A549 (cell line): ENCODE data around the gene AFF3. TPM values are rescaled to one million over a fixed set of nuclear protein-coding genes. Genes with fewer than 3 reads are reported as not detected.

Source experiments
- ATAC-seq, 2 experiments: fragments of 200-7000 bp in 1 of 2; fragments of >200 bp in 1 of 2; cut with Nextera tagmentation in 1 of 2; cut with Tn5 transposase in 1 of 2; 3 replicates each; pipeline versions ENCODE4 v1.8.0 to v1.9.1; 2018 to 2020; ENCODE audit warnings: mild to moderate bottlenecking in 1 of 2, moderate library complexity in 1 of 2
- CTCF ChIA-PET: fragments of 300-600 bp; sonication (Branson Sonifier 250); formaldehyde crosslinking; extraction: SDS; loops from one replicate; lab custom pipeline; 2021; ENCODE audit warnings: antibody characterized with exemption, inconsistent platforms; lab: Yijun Ruan, JAX
- POLR2A ChIA-PET: fragments of 350-600 bp; formaldehyde crosslinking; extraction: SDS; loops from one replicate; lab custom pipeline; 2021; ENCODE audit warnings: antibody characterized with exemption, inconsistent platforms; lab: Yijun Ruan, JAX
- DNase-seq, 2 experiments: peaks; one replicate each; pipeline versions ENCODE4 v3.0.0 to v3.0.0-alpha.2; 2011 to 2016; ENCODE audit warnings: low read depth in 1 of 2, low spot score in 1 of 2
- FAIRE-seq: peaks from 2 replicates; lab custom pipeline; 2011; peaks lifted over from hg19 to GRCh38; lab: Jason Lieb, UNC
- H3K27ac ChIP-seq, 2 experiments: fragments of >200 bp; sonication (Bioruptor Twin); formaldehyde crosslinking; 3 replicates each; pipeline ENCODE4 v1.5.1; 2016 to 2017
- H3K4me1 ChIP-seq: fragments of >200 bp; sonication (Bioruptor Twin); formaldehyde crosslinking; 3 replicates; pipeline ENCODE4 v1.6.1; 2016
- H3K4me2 ChIP-seq: fragments of >200 bp; sonication (Bioruptor Twin); formaldehyde crosslinking; 3 replicates; pipeline ENCODE4 v1.6.1; 2016
- H3K4me3 ChIP-seq: fragments of >200 bp; sonication (Bioruptor Twin); formaldehyde crosslinking; 3 replicates; pipeline ENCODE4 v1.5.1; 2016
- H3K9me3 ChIP-seq: fragments of >200 bp; sonication (Bioruptor Twin); formaldehyde crosslinking; 3 replicates; pipeline ENCODE4 v1.6.1; 2016
- BHLHE40 ChIP-seq: IDR thresholded peaks from 2 replicates; pipeline ENCODE4 v1.6.1; 2012; ENCODE audit warnings: low read depth, low read length, inconsistent platforms
- CBX2 ChIP-seq: fragments of 200-600 bp; sonication (generic); IDR thresholded peaks from 2 replicates; pipeline ENCODE4 v1.6.1; 2016; ENCODE audit warnings: low read depth, mild to moderate bottlenecking, borderline replicate concordance
- CBX8 ChIP-seq: fragments of 200-600 bp; sonication (generic); IDR thresholded peaks from 2 replicates; pipeline ENCODE4 v1.6.1; 2016
- CHD2 ChIP-seq: fragments of 150-350 bp; IDR thresholded peaks from 2 replicates; pipeline ENCODE4 v1.6.1; 2014; ENCODE audit warnings: low read length; ENCODE audit not compliant: partially characterized antibody
- CTCF ChIP-seq: fragments of >200 bp; sonication (Bioruptor Twin); formaldehyde crosslinking; IDR thresholded peaks from 3 replicates; pipeline ENCODE4 v1.5.1; 2016
- FOSL2 ChIP-seq, 2 experiments: fragments of 450-650 bp in 1 of 2; fragments of >200 bp in 1 of 2; sonication (Bioruptor Twin) in 1 of 2; formaldehyde crosslinking; IDR thresholded peaks; 2 replicates each; pipeline versions ENCODE4 v1.5.0 to v1.6.1; 2016 to 2020; ENCODE audit warnings: mild to moderate bottlenecking in 1 of 2, moderate library complexity in 1 of 2
- FOXS1 ChIP-seq: fragments of 250-450 bp; sonication (Bioruptor Pico); IDR thresholded peaks from 2 replicates; pipeline ENCODE4 v1.5.0; 2020; ENCODE audit warnings: mild to moderate bottlenecking, moderate library complexity
- GATA3 ChIP-seq: IDR thresholded peaks from 2 replicates; pipeline ENCODE4 v1.6.1; 2012; ENCODE audit warnings: borderline replicate concordance
- HES2 ChIP-seq: fragments of >200 bp; sonication (Bioruptor Twin); formaldehyde crosslinking; IDR thresholded peaks from 2 replicates; pipeline ENCODE4 v1.6.1; 2016
- HEYL ChIP-seq: fragments of 250-450 bp; sonication (Bioruptor Pico); IDR thresholded peaks from 2 replicates; pipeline ENCODE4 v1.8.0; 2021; ENCODE audit warnings: mild to moderate bottlenecking, moderate library complexity
- JUN ChIP-seq, 2 experiments: fragments of >200 bp; sonication (Bioruptor Twin); formaldehyde crosslinking; IDR thresholded peaks; 2 replicates in 1 of 2; 3 replicates in 1 of 2; pipeline ENCODE4 v1.6.1; 2016 to 2017
- KDM1A ChIP-seq: fragments of 200-600 bp; sonication (generic); IDR thresholded peaks from 2 replicates; pipeline ENCODE4 v1.6.1; 2016; ENCODE audit warnings: low read depth, mild to moderate bottlenecking
- MAFK ChIP-seq: fragments of 450-650 bp; IDR thresholded peaks from 2 replicates; pipeline ENCODE4 v1.6.1; 2014; ENCODE audit not compliant: partially characterized antibody
- MAZ ChIP-seq: fragments of 150-350 bp; IDR thresholded peaks from 2 replicates; pipeline ENCODE4 v1.6.1; 2014; ENCODE audit warnings: antibody characterized with exemption, low read depth, low read length, borderline replicate concordance
- MYC ChIP-seq: IDR thresholded peaks from 2 replicates; pipeline ENCODE4 v1.6.1; 2012; ENCODE audit warnings: mild to moderate bottlenecking, inconsistent platforms, low read length, improper control_type of control experiment, borderline replicate concordance
- NPAS2 ChIP-seq: fragments of 250-450 bp; sonication (Bioruptor Pico); IDR thresholded peaks from 2 replicates; pipeline ENCODE4 v1.8.0; 2022; ENCODE audit warnings: mild to moderate bottlenecking, moderate library complexity, borderline replicate concordance
- PBX3 ChIP-seq: IDR thresholded peaks from 2 replicates; pipeline ENCODE4 v1.6.1; 2012
- POLR2AphosphoS2 ChIP-seq: conservative IDR thresholded peaks from 2 replicates; pipeline ENCODE4 v1.6.1; 2012; ENCODE audit warnings: low read length, improper control_type of control experiment, inconsistent platforms
- RARB ChIP-seq: fragments of 250-450 bp; sonication (Bioruptor Pico); IDR thresholded peaks from 2 replicates; pipeline ENCODE4 v1.8.0; 2021; ENCODE audit warnings: mild to moderate bottlenecking, moderate library complexity
- RCOR1 ChIP-seq: fragments of 150-350 bp; IDR thresholded peaks from 2 replicates; pipeline ENCODE4 v1.6.1; 2014; ENCODE audit warnings: antibody characterized with exemption, low read length, low read depth
- RFX5 ChIP-seq: fragments of 450-650 bp; IDR thresholded peaks from 2 replicates; pipeline ENCODE4 v1.7.1; 2014; ENCODE audit warnings: antibody characterized with exemption, mild to moderate bottlenecking, moderate library complexity
- RNF2 ChIP-seq: fragments of 200-600 bp; sonication (generic); IDR thresholded peaks from 2 replicates; pipeline ENCODE4 v1.6.1; 2016; ENCODE audit warnings: low read depth, mild to moderate bottlenecking, antibody characterized with exemption, moderate library complexity, borderline replicate concordance
- TFCP2L1 ChIP-seq: fragments of 250-450 bp; sonication (Bioruptor Pico); IDR thresholded peaks from 2 replicates; pipeline ENCODE4 v1.5.0; 2021; ENCODE audit warnings: mild to moderate bottlenecking
- TP53 ChIP-seq: fragments of 250-450 bp; sonication (Bioruptor Pico); IDR thresholded peaks from 2 replicates; pipeline ENCODE4 v1.5.0; 2021; ENCODE audit warnings: mild to moderate bottlenecking, moderate library complexity
- ZNF302 ChIP-seq: fragments of 250-450 bp; sonication (Bioruptor Pico); IDR thresholded peaks from 2 replicates; pipeline ENCODE4 v1.9.0; 2021; ENCODE audit warnings: inconsistent platforms, mild to moderate bottlenecking, moderate library complexity
- WGBS: methylation state at CpG from one replicate; pipeline ENCODE4 v1.1.6; 2017; ENCODE audit errors: missing lambda C conversion rate; 5-methylcytosine and 5-hydroxymethylcytosine counted together
- polyA plus RNA-seq, 4 experiments: library from polyadenylated mRNA; depleted of rRNA in 3 of 4; stranded (reverse); fragments of >200 nt; fragmentation: RNase III in 1 of 4; extraction: RNeasy Plus Mini Kit Qiagen cat#74134 plus additional on column Dnase treatment in 1 of 4; gene quantifications; 2 replicates in 3 of 4; 3 replicates in 1 of 4; pipeline ENCODE4 v1.2.3, GENCODE V29; 2011 to 2017
- TF ChIP-seq, protein P1 (sequence below): fragments of 200-600 bp; sonication (generic); IDR thresholded peaks from 2 replicates; pipeline ENCODE4 v1.6.1; 2016; ENCODE audit warnings: antibody characterized with exemption, mild to moderate bottlenecking, moderate library complexity
- TF ChIP-seq, protein P2 (sequence below): fragments of 250-450 bp; sonication (Bioruptor Pico); IDR thresholded peaks from 2 replicates; pipeline ENCODE4 v1.5.0; 2020; ENCODE audit warnings: low read depth, mild to moderate bottlenecking, moderate library complexity
- TF ChIP-seq, protein P3 (sequence below): IDR thresholded peaks from 2 replicates; pipeline ENCODE4 v1.6.1; 2012; ENCODE audit warnings: low read depth, borderline replicate concordance

AFF3 gene
- polyA plus RNA-seq, 2 of the 4 experiments (the other 2 are of a cell fraction), result not detected

- Histone ChIP-seq H3K4me2 (no peak overlapping the region), H3K4me3 (no peak overlapping the region), H3K27ac (no peak overlapping the region), H3K9me3 (no peaks in the 10 kb centered on the region), H3K4me1 (no peaks in the 10 kb centered on the region)
- ChIA-PET POLR2A (interaction anchor here (0.6 kb wide), 1 partner anchor 27 kb away, joined by 3 read pairs; no protein-coding TSS in a partner anchor), CTCF (interaction anchor here (1.4 kb wide), 1 partner anchor 564 kb away, joined by 3 read pairs; no protein-coding TSS in a partner anchor)
- TF ChIP-seq RNF2 (no peak), FOSL2 (IDR thresholded peaks at IDR 0.05) (no peak), FOSL2 (CRISPR knock-in tag; IDR thresholded peaks at IDR 0.05) (no peak), POLR2AphosphoS2 (no peak), HES2 (no peak), RCOR1 (no peak), PBX3 (no peak), RFX5 (no peak), JUN (IDR thresholded peaks at IDR 0.05) (no peak), CBX2 (no peak), ZNF302 (CRISPR knock-in tag) (no peak), MAFK (no peak), CBX8 (no peak), TP53 (no peak)
- TF ChIP-seq, protein P1, sequence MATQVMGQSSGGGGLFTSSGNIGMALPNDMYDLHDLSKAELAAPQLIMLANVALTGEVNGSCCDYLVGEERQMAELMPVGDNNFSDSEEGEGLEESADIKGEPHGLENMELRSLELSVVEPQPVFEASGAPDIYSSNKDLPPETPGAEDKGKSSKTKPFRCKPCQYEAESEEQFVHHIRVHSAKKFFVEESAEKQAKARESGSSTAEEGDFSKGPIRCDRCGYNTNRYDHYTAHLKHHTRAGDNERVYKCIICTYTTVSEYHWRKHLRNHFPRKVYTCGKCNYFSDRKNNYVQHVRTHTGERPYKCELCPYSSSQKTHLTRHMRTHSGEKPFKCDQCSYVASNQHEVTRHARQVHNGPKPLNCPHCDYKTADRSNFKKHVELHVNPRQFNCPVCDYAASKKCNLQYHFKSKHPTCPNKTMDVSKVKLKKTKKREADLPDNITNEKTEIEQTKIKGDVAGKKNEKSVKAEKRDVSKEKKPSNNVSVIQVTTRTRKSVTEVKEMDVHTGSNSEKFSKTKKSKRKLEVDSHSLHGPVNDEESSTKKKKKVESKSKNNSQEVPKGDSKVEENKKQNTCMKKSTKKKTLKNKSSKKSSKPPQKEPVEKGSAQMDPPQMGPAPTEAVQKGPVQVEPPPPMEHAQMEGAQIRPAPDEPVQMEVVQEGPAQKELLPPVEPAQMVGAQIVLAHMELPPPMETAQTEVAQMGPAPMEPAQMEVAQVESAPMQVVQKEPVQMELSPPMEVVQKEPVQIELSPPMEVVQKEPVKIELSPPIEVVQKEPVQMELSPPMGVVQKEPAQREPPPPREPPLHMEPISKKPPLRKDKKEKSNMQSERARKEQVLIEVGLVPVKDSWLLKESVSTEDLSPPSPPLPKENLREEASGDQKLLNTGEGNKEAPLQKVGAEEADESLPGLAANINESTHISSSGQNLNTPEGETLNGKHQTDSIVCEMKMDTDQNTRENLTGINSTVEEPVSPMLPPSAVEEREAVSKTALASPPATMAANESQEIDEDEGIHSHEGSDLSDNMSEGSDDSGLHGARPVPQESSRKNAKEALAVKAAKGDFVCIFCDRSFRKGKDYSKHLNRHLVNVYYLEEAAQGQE, result no peak
- WGBS, result 16% methylated on average over 2 of the region's 2 CpGs
- DNase-seq (no peak), FAIRE-seq (no peak), ATAC-seq (no peak)
These were observed 443.5 kb downstream of the AFF3 start for GRCh38 chr2:99698896-99699295.

DNA sequence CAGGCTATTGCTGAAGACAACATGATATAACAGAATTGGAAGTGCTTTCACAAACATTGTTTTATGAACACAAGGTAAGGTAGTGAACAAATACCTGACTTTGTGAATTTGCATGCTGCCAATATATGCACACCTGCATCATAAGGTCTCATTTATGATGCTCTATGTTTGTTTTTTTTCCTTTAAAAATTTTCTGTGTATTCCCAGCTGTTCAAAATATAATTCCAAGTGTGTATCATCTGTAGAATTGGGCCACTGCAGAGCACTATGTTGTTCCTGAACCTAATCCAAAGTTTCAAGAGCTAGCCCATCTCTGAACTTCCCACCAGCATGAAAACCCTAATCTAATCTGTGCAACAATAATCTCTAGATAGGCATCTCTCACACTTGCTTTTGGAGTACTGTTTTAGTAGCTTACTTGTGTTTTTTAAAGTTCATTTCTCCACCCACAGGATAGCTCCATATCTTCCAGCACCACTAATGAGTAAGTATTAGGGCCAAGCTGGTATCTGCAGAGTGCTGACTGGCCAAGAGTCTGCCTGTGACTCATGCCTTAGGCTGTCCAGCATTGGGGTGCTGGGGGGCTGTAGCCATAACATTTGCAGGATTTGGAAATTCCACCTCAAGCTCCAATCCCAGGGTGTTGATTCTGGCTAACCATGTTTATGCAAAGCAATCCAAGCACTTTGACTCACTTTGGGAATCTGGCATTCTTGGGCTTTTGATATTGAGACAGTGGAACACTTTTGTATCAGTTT lies 444.4 kb downstream of the AFF3 start:
- Histone ChIP-seq H3K4me1 (no peaks in the 10 kb centered on the region), H3K4me3 (no peak overlapping the region), H3K27ac (no peak overlapping the region), H3K4me2 (no peak overlapping the region), H3K9me3 (no peaks in the 10 kb centered on the region)
- no peak for FAIRE-seq
- ChIA-PET POLR2A (no interaction called here), CTCF (interaction anchor here (1.4 kb wide), 1 partner anchor 565 kb away, joined by 3 read pairs; no protein-coding TSS in a partner anchor)
- no peak for TF ChIP-seq RARB (CRISPR knock-in tag)
- TF ChIP-seq BHLHE40, result no peak
- TF ChIP-seq FOSL2 (IDR thresholded peaks at IDR 0.05), result no peak
- no peak for TF ChIP-seq FOSL2 (CRISPR knock-in tag; IDR thresholded peaks at IDR 0.05)
- no peak for TF ChIP-seq CTCF
- TF ChIP-seq HEYL (CRISPR knock-in tag), result no peak
- TF ChIP-seq NPAS2, result no peak
- TF ChIP-seq TFCP2L1 (CRISPR knock-in tag), result no peak
- no peak for TF ChIP-seq KDM1A
- no peak for TF ChIP-seq CHD2
- TF ChIP-seq MYC, result no peak
- TF ChIP-seq HES2, result no peak
- no peak for TF ChIP-seq GATA3
- TF ChIP-seq, protein P2, sequence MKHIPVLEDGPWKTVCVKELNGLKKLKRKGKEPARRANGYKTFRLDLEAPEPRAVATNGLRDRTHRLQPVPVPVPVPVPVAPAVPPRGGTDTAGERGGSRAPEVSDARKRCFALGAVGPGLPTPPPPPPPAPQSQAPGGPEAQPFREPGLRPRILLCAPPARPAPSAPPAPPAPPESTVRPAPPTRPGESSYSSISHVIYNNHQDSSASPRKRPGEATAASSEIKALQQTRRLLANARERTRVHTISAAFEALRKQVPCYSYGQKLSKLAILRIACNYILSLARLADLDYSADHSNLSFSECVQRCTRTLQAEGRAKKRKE (CRISPR knock-in tag), result no peak
- no peak for TF ChIP-seq MAZ
- no peak for TF ChIP-seq FOXS1 (CRISPR knock-in tag)
- TF ChIP-seq, protein P3, sequence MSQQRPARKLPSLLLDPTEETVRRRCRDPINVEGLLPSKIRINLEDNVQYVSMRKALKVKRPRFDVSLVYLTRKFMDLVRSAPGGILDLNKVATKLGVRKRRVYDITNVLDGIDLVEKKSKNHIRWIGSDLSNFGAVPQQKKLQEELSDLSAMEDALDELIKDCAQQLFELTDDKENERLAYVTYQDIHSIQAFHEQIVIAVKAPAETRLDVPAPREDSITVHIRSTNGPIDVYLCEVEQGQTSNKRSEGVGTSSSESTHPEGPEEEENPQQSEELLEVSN, result no peak
- ATAC-seq, result no peak
- DNase-seq, result no peak
